NCI-H1694 (cell line): ENCODE results near the gene TRIM9.

ENCODE experiments used
- DNase-seq: peaks from one replicate; lab custom pipeline; 2025; lab: John Stamatoyannopoulos, UW

TRIM9 gene

DNA sequence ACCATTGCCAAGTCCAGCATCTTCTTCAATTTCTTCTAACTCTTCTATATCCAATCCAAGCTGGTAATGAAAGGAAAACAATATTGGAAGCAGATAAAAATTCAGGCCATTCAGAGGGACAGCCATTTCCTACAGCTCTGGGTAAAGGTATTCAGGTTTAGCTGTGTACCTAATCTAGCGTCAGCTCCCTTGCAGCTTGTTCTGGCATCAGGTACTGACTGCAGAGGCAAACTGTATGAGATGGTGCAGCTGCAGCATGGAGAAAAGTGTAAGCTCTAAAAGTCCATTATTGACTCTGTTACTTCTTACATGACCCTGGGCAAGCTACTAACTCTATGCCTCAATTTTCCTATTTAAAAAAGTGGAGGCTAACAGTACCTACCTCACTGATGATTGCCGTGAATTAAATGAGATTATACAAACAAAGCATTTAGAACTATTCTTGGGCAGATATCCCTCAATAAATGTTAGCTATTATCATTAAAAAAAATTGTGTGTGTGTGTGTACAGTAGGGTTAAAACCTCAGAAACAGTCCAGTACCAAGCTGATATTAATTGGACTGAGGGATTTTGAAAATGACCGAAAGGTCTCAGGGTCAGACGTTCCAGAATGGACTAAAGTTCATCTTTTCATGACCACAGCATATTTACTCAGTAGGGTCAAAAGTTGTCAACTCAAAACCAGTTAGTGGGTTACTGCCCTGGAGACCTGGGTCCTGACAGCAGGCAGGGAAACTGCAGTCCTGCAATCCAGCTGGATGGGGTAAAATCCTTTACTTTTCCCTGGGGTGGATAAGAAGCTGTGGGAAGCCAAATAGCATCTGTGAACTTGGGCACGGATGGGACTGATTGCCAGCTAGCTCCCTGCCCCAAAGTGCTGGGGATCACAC is 159.5 kb downstream of the TRIM9 start:
- DNase-seq: no peak

DNA sequence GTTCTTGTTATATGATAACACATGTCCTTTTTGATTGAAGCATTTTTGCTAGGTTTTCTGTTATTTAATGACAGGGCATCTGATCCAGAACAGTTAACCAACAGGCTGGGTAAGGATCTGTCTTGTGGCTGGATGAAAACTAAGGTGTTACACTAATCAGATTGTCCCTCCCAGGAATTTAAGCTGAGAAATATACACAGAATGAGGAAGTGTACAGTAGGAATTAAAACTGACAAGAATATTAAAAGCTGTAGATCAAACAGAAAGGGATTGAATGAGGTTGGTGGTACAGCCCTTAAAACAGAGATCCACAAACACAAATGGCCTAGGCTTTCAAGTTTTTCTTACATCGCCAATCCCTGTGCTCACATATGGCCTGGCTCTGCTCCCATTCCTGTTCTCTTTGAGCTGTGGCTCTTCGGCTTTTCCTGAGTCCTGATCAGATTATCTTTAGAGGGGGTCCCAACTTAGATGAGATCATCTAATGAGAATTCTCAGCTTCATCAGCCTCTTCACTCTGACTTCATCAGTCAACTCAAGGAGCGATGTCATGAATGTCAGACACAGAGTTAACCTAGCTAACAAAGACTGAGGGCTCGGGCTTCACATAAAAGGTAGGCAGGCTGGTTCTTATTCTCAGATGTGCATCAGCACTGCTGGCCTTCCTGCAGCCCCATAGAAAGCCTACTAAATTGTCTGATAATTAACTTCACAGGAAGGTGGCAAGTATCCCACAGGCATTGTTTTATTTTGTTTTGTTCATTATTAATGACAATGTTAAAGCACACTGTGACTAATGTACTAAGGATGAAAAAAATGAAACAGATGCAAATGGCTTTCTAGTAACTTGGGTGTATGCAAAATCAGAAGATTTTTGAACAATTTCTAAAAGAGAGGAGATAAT is 162.1 kb downstream of the TRIM9 start:
- peak; percentile 9 for DNase-seq

DNA sequence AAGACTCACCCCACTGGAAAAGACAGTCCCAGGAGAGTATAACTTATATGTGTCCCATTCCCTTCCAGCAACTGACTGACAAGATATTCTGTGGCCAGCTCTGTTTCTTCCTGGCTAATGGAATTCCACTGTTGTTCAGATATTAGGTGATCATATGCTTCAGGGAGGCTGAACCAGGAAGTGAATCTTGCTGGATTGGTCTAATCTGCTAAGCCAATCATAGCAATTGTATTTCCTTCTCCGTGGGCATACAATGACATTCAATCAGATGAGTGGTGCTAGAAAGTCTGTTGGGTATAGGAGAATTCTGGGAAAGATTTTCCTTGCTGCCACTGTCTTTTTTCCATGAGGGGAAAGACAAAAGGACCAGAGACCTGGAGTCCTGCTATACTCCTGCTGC is 162.7 kb downstream of the TRIM9 start:
- DNase-seq: no peak

DNA sequence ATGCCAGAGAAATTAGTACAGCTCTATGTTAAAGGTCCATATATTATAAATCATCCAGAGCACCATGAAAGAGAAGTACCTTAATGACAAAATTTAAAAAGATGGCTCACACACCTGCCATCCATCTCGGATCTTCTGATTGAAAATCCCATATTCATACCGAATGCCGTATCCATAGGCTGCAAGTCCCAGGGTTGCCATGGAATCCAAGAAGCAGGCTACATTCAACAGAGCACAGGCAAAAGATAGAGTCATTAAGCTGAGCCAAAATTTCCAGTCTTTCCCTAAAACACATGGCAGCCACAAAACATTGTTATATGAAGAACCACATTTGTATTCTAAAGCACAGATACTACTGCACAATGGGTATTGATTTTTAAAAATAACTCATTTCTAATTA is 163.3 kb downstream of the TRIM9 start:
- no peak for DNase-seq

DNA sequence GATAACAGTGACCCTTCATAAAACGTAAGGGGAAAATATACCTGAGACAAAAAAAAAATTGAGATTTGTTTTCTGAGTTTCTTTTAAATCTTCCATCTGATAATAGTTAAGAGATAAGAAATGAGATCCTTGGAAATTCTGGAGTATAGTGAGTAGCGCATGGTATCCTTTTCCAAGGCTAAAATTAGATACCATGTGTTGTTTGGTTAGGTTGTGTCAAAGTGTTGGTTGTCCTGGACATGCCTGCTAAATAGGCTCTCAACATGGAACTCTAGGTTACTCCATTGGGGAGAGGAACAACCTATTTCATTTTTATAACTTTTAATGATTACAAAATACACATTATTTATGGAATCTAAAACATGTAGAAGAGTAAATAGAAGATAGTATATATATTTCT is 165.4 kb downstream of the TRIM9 start:
- no peak for DNase-seq

DNA sequence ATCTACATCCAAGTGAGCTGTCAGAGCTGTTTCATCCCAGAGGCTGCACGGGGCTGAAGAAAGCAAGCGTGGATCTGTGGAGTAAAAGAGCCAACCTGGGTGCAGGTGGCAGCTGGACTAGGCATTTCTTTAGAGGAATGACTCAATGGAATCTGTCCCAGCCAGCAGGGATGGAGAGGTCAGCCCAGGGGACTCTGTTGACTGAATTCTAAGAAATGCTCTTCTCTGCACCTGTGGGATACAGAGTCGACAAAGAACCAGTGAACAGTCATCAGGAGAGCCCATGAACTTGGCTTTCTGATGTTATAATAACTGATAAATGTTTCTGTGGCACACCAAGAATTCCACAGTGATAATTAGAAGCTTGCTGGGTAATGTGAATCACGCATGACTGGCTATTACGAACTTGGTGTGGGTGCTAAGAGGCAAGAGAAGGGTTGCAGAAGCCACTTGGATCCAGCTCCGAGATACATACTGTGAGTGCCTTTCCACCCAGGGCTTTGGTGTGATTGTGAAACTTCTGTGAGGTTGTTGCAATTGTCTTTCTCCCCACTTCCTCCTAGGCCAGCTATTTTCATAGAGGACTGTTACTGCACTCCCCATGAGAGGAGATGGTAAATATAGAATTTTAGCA is 166.8 kb downstream of the TRIM9 start:
- DNase-seq: no peak

DNA sequence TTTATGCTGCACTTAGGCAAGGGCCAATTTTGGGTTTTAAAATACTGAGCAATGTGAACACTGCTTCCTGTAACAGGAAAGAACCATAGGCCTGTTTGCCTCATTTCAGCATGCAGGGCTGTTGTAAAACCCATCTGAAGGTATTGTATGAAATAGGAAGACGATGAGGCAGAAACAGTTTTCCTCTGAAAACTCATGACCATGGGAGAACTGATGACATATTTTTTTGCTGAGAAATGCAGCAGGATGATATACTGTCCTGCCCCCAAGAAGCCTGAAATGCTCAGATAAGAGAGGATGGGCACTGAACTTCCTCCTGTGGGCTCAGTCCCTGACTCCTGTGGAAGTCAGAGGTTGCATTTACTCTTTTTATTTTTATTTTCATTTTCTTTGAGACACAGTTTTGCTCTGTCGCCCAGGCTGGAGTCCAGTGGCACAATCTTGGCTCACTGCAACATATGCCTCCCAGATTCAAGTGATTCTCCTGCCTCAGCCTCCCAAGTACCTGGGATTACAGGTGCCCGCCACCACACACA is 168.0 kb downstream of the TRIM9 start:
- no peak for DNase-seq
